Activated naive CD8-positive, alpha-beta T cell treated with anti-CD3 and anti-CD28 coated beads, Interleukin-2, amount 50 U/mL, for 24 hours (primary cell): Measurements from ENCODE around the gene TRANK1.

Experiments
- ATAC-seq: fragments of 150-1000 bp; cut with Tn5 transposase; one replicate; pipeline ENCODE4 v1.10.0; 2021
- DNase-seq: peaks from one replicate; pipeline ENCODE4 v3.0.0; 2021
- H3K27ac Mint-ChIP-seq: one replicate; pipeline ENCODE4 v1.8.0; 2021; ENCODE audit warnings: mild to moderate bottlenecking, mixed read lengths
- H3K27me3 Mint-ChIP-seq: one replicate; pipeline ENCODE4 v1.8.0; 2021; ENCODE audit warnings: mixed read lengths
- H3K36me3 Mint-ChIP-seq: one replicate; pipeline ENCODE4 v1.8.0; 2021; ENCODE audit warnings: low read depth, mixed read lengths
- H3K4me1 Mint-ChIP-seq: one replicate; pipeline ENCODE4 v1.8.0; 2021; ENCODE audit warnings: mixed read lengths
- H3K4me3 Mint-ChIP-seq: one replicate; pipeline ENCODE4 v1.8.0; 2021; ENCODE audit warnings: mild to moderate bottlenecking, moderate library complexity, mixed read lengths
- H3K9me3 Mint-ChIP-seq: one replicate; pipeline ENCODE4 v1.8.0; 2021; ENCODE audit warnings: mixed read lengths

Gene TRANK1

DNA sequence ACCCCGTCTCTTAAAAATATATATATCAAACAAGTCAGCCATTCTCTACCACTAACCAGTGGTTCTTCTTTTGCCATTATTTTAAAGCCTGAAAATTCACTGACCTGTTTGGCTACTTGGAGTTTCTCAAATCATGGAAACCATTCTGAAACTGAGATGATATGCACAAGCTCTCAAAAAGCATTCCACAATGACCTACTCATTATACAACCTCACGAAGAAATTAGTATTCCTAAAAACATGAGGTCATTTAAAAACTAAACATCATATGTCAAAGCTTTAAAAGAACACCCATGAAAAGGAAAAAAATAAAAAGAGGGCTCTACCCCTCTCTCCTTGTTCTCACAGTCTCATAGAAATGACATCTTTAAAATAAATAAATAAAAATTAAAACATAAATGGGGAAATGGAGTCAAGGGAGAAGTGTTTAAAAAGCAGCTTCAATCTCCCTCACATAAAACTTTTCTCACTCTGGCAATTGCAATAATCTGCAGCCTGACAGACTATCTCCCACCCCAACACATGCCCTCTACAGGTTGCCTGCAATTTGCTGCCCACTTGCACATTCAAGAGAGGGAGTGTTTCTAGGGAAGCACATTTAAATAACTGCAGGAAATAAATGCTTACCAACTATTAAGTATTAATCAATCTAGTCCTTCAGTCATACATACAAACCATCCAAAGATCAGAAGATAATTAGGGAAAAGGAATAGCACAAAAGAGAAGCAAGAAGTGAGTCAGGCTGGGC lies 73.3 kb downstream of the TRANK1 start:
- Mint-ChIP-seq H3K36me3 (peaks cover 6% of the 10 kb centered on the region), H3K27me3 (no peaks in the 10 kb centered on the region), H3K27ac (no peak overlapping the region), H3K4me1 (peaks cover 22% of the 10 kb centered on the region), H3K4me3 (no peak overlapping the region), H3K9me3 (no peaks in the 10 kb centered on the region)
- ATAC-seq (no peak), DNase-seq (no peak)

DNA sequence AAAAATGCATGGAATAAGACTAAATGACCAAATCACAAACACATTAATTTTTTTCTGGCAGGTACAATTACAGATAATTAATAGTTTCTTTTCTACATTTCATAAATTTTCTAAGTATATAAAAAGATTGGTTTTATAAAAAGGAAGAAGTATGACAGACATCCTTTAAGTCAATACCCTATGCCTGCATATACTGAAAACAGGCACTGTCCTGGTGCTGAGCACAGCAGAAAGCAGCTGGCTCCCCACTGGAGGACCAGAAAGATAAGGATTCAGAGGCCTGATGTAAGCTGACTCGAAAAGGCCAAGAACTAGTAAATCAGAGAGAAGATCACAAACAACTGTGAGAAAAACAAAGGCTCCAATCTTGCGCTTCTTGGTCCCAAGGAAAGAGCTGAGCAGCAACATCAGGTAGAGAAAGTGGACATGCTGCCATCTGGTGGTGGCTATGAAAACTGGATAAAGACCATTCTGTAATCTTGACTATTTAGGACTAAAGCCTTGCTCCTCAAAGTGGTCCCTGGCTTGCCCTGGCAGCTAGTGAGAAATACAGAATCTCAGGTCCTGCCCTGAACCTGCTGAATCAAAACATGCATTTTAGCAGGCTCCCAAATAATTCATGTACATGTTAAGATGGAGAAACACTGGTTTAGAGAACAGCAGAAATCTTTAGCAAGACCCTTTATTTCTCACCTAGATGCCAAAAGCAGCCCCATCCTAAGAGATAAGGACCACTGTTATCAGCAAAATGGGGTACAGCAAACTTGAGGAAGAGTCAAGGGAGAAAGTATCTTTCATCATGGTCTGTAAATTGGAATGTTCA lies 76.0 kb downstream of the TRANK1 start:
- peaks cover 10% of the 10 kb centered on the region for H3K36me3 Mint-ChIP-seq

GRCh38 chr3:36867810-36868209 lies 77.0 kb downstream of the TRANK1 start:
- H3K4me1 Mint-ChIP-seq: peaks cover 17% of the 10 kb centered on the region
- H3K36me3 Mint-ChIP-seq: peaks cover 12% of the 10 kb centered on the region
- no peak overlapping the region for H3K27ac Mint-ChIP-seq
- ATAC-seq (no peak), DNase-seq (no peak)
- no peaks in the 10 kb centered on the region for H3K9me3 Mint-ChIP-seq
- no peak overlapping the region for H3K4me3 Mint-ChIP-seq
- H3K27me3 Mint-ChIP-seq: no peaks in the 10 kb centered on the region

More for the DNA sequence above, 76.0 kb downstream of the TRANK1 start:
- H3K4me1 Mint-ChIP-seq: peaks cover 17% of the 10 kb centered on the region
- H3K27me3 Mint-ChIP-seq: no peaks in the 10 kb centered on the region
- no peak overlapping the region for H3K27ac Mint-ChIP-seq
- ATAC-seq (peak; percentile 82), DNase-seq (peak; percentile 55)
- no peak overlapping the region for H3K4me3 Mint-ChIP-seq
- no peaks in the 10 kb centered on the region for H3K9me3 Mint-ChIP-seq

DNA sequence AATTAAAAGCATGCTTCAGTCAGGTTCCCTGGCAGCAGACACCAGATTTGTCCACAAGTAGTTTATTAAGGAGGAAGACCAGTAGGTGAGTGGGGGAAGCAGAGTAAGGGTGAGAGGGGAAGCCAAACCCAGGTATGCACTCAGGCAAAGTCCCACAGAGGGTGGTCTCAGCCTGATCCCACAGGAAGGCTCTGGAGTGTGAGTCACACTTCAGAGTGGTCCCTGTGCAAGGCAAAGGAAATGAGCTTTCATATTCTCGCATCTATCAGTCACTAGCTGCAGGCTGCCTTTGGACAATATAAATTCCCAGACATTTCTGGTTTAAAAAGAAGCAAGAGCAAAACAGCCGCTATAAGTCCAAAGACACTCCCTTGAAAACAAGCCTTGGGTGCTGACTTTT lies 78.5 kb downstream of the TRANK1 start:
- H3K27ac Mint-ChIP-seq: no peak overlapping the region

GRCh38 chr3:36864180-36865053 lies 80.4 kb downstream of the TRANK1 start:
- ATAC-seq: no peak
- Mint-ChIP-seq H3K9me3 (no peaks in the 10 kb centered on the region), H3K4me1 (peaks cover 17% of the 10 kb centered on the region), H3K36me3 (peaks cover 11% of the 10 kb centered on the region), H3K27ac (no peak overlapping the region), H3K27me3 (no peaks in the 10 kb centered on the region), H3K4me3 (no peak overlapping the region)
- no peak for DNase-seq

More for the DNA sequence above, 78.5 kb downstream of the TRANK1 start:
- H3K4me3 Mint-ChIP-seq: no peak overlapping the region
- H3K27me3 Mint-ChIP-seq: no peaks in the 10 kb centered on the region
- peaks cover 10% of the 10 kb centered on the region for H3K36me3 Mint-ChIP-seq
- ATAC-seq (no peak), DNase-seq (no peak)
- H3K9me3 Mint-ChIP-seq: no peaks in the 10 kb centered on the region
- peaks cover 17% of the 10 kb centered on the region for H3K4me1 Mint-ChIP-seq

- Mint-ChIP-seq H3K27me3 (no peaks in the 10 kb centered on the region), H3K9me3 (no peaks in the 10 kb centered on the region), H3K4me3 (no peak overlapping the region), H3K4me1 (peaks cover 15% of the 10 kb centered on the region), H3K36me3 (peaks cover 11% of the 10 kb centered on the region), H3K27ac (no peak overlapping the region)
- DNase-seq: no peak
- no peak for ATAC-seq
Measured at GRCh38 chr3:36862076-36862755, 82.6 kb downstream of the TRANK1 start.

DNA sequence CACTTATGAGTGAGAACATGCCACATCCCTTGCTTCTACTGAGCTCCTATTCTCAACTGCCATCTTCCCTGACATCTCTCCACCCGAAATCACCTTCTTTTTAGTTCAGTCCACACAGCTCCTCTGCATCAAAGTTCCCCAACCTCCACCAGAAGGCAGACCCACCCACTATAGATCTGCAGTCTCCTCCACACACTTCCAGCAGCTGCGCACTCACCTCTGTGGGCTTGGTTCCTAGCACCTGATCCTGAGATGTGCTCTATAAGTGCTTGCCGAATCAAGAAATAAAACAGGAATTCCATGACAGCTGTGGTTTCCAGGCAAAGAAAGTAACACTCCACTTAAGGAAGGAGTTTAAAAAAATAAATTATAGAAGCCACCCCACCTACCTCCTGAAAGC lies 85.4 kb downstream of the TRANK1 start:
- Mint-ChIP-seq H3K4me3 (no peak overlapping the region), H3K9me3 (no peaks in the 10 kb centered on the region), H3K27ac (no peak overlapping the region), H3K4me1 (peaks cover 3% of the 10 kb centered on the region), H3K36me3 (peaks cover 11% of the 10 kb centered on the region), H3K27me3 (no peaks in the 10 kb centered on the region)
- no peak for DNase-seq
- no peak for ATAC-seq

GRCh38 chr3:36852071-36852470 lies 92.8 kb downstream of the TRANK1 start:
- DNase-seq (no peak), ATAC-seq (no peak)
- Mint-ChIP-seq H3K27ac (no peak overlapping the region), H3K4me1 (no peaks in the 10 kb centered on the region), H3K36me3 (peaks cover 4% of the 10 kb centered on the region), H3K27me3 (no peaks in the 10 kb centered on the region), H3K4me3 (no peak overlapping the region), H3K9me3 (no peaks in the 10 kb centered on the region)

DNA sequence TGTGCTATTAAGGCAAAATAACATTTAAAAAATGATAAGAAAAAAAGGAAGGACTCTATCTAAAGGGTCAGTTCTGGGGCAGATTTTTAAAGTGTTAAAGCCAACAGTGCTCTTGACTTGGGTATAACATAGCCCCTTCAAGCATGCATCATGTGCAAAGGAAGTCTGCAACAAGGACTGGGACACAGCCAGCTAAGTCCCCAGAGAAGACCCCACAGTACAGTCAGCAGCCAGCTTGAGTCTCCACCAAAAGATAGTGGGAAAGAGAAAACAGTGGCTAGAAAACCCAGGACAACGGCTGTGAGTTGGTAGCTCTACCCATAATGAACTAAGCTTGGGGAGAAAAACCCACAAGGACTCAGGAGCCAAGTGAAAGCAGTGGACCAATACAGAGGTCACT lies 94.1 kb downstream of the TRANK1 start:
- H3K4me3 Mint-ChIP-seq: no peak overlapping the region
- no peaks in the 10 kb centered on the region for H3K27me3 Mint-ChIP-seq
- DNase-seq: no peak
- H3K4me1 Mint-ChIP-seq: no peaks in the 10 kb centered on the region
- peaks cover 12% of the 10 kb centered on the region for H3K36me3 Mint-ChIP-seq
- ATAC-seq: no peak
- H3K27ac Mint-ChIP-seq: no peak overlapping the region
- H3K9me3 Mint-ChIP-seq: no peaks in the 10 kb centered on the region

GRCh38 chr3:36846406-36846805 lies 98.4 kb downstream of the TRANK1 start:
- H3K27ac Mint-ChIP-seq: no peak overlapping the region
- H3K4me3 Mint-ChIP-seq: no peak overlapping the region
- H3K27me3 Mint-ChIP-seq: no peaks in the 10 kb centered on the region
- H3K36me3 Mint-ChIP-seq: peaks cover 36% of the 10 kb centered on the region
- H3K4me1 Mint-ChIP-seq: peaks cover 25% of the 10 kb centered on the region
- DNase-seq (no peak), ATAC-seq (no peak)
- peaks cover 9% of the 10 kb centered on the region for H3K9me3 Mint-ChIP-seq

- DNase-seq (peak; percentile 66), ATAC-seq (peak; percentile 76)
- Mint-ChIP-seq H3K36me3 (peaks cover 46% of the 10 kb centered on the region), H3K4me1 (peaks cover 25% of the 10 kb centered on the region), H3K27ac (peak overlapping the region; percentile 49), H3K9me3 (peaks cover 11% of the 10 kb centered on the region), H3K4me3 (peak overlapping the region; percentile 45), H3K27me3 (no peaks in the 10 kb centered on the region)
Measured at GRCh38 chr3:36843065-36844051, 101.5 kb downstream of the TRANK1 start.

- no peak for DNase-seq
- Mint-ChIP-seq H3K9me3 (peaks cover 11% of the 10 kb centered on the region), H3K4me1 (peaks cover 25% of the 10 kb centered on the region), H3K36me3 (peaks cover 46% of the 10 kb centered on the region), H3K27me3 (no peaks in the 10 kb centered on the region), H3K27ac (no peak overlapping the region), H3K4me3 (no peak overlapping the region)
- peak; percentile 38 for ATAC-seq
Measured at GRCh38 chr3:36842275-36842674, 102.6 kb downstream of the TRANK1 start.

GRCh38 chr3:36840453-36840921 lies 104.4 kb downstream of the TRANK1 start:
- Mint-ChIP-seq H3K36me3 (peaks cover 37% of the 10 kb centered on the region), H3K9me3 (peaks cover 11% of the 10 kb centered on the region), H3K4me3 (no peak overlapping the region), H3K27ac (no peak overlapping the region), H3K4me1 (peaks cover 27% of the 10 kb centered on the region), H3K27me3 (no peaks in the 10 kb centered on the region)
- ATAC-seq (no peak), DNase-seq (no peak)
